Muscle of arm (tissue), 12 donors: Measurements from ENCODE around the gene EIF3K. TPM values are rescaled to one million over a fixed set of nuclear protein-coding genes. Genes with fewer than 3 reads are reported as not detected.
"Not testable (repeated sequence)": the region's sequence is repeated elsewhere in the genome, so short reads cannot be mapped to it uniquely, and the experiment has no call there.

Source experiments
- DNase-seq: peaks from one replicate; pipeline ENCODE4 v3.0.0-alpha.2; 2013
- polyA plus RNA-seq, 12 donors: library from polyadenylated mRNA; unstranded; fragments of 120-200 nt; gene quantifications; one replicate each; pipeline ENCODE4 v1.2.1, GENCODE V29; 2013; ENCODE audit not compliant: insufficient read length in 12 of 12

Gene EIF3K
- polyA plus RNA-seq, 12 donors, result 195 to 996 (median 338) TPM

DNA sequence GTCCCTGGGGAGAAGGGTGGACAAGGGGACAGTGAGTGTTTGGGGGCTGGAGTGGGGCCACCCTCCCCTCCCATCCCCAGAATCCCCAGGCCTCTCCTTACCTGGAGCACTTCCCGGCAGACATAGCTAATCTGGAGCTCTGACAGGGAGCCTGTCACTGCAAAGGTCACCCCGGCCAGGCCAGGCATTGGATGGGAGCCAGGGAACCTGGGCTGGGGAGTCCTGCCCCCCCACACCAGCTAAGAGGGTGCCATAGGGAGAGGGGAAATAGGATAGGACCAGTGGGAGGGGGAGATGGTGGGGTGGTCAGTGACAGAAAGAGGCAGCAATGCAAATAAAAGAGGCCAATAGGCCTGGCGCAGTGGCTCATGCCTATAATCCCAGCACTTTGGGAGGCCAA, 4.7 kb upstream of the EIF3K start:
- DNase-seq, result no peak

DNA sequence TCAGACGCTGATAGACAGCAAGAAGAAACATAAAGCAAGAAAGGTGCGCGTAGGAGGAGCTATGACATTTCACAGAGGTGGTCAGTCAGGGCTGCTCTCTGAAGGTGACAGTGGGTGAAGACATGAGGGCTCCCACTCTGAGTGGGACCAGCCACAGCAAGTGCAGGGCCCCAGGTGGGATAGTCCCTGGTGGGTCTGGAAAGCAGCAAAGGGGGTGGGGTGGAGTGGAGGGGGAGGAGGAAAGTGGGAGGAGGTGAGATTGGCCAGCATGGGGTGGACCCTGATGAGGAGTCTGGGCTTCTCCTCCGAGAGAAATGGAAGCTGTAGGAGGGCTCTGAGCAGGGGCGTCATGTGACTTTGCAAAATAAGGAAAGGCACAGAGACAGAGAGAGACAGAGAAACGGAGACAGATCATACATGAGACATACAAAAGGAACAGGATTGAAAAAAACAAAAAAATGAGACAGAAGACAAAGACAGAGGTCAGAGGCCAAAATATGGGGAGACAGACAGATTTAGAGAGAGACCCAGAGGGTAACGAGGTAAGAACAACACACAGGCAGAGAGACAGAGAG, 3.9 kb upstream of the EIF3K start:
- no peak for DNase-seq

DNA sequence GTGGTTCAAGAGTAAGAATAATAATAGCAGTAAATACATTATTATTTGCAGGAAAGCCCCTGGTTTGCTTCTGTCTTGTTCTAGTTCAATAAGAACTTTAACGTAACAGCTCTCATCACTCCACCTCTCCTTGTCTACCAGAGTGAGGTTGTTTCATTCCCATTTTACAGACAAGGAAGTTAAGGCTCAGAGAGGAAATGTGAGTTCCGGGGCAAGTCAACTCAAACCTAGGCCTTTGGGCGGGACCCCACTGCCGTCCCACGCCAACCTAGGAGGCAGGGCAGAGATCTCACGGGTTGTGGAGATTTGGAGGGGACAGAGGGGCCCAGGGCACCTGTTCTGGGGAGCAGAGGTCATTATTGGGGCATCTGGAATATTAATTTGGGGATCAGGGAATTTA, 2.7 kb upstream of the EIF3K start:
- no peak for DNase-seq

DNA sequence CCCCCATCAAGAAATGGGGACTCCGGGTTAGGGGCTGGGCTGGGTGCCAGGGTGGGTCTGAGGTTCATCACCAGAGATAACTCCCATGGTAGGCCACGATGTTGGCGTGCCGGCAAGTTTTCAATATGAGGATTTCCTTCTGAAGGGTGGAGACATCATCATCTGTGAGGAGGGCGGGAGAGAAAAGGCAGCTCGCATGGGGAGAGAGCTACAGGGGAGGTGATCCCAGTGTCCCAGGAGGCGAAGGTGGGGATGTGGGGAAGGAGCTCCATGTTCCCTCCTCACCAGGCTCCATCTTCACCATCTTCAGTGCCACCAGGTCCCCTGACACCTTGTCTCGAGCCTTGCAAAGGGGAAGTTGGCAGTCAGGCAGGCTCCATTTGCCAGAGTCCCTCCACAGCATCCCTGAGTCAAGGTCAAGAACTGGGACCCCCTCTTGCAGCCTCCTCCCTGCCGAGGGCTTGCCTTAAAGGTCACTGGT, 1.7 kb upstream of the EIF3K start:
- DNase-seq, result no peak

DNA sequence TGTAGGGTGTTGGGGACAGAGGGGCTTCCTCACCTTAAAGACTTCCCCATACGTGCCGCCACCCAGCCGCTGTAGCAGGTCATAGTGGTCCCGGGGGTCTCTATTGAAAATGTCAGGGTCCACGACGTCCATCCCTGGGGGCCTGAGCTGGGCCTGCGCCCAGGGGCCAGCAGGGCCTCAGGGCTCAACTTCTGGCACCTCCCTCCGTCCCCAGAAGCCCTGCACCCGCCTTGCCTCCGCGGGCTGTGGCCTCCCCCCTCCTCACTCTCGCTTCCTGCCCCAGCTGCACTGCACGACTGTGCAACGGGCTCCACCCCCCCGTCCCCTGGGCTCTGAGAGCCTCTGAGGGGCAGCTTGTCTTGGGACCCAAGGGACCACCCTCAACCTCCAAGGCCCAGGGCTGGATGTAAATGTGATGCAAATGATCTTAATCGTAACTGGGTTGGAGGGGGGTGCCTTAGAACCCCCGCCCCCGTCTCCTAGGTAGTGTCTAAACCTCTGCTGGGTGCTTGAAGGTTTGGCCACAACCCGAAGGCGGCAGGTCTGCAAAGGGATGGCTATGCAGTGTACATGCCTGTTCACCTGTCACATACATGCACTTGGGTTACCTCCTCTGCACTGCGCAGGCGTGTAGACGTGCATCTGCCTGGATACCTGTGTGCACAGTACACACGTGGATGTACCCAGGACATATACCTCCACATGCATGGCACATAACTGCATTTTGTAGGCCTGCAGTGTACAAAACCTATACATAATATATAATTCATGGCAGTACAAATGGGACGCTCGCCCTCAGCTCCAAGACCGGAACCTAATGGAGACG, 1.0 kb upstream of the EIF3K start, which contains the start of gene MAP4K1:
Gene MAP4K1 (minus strand): TSS at position 190 of the 826 bp plus-strand sequence. CDS start 58 bp downstream, at position 132.
- DNase-seq, result no peak

DNA sequence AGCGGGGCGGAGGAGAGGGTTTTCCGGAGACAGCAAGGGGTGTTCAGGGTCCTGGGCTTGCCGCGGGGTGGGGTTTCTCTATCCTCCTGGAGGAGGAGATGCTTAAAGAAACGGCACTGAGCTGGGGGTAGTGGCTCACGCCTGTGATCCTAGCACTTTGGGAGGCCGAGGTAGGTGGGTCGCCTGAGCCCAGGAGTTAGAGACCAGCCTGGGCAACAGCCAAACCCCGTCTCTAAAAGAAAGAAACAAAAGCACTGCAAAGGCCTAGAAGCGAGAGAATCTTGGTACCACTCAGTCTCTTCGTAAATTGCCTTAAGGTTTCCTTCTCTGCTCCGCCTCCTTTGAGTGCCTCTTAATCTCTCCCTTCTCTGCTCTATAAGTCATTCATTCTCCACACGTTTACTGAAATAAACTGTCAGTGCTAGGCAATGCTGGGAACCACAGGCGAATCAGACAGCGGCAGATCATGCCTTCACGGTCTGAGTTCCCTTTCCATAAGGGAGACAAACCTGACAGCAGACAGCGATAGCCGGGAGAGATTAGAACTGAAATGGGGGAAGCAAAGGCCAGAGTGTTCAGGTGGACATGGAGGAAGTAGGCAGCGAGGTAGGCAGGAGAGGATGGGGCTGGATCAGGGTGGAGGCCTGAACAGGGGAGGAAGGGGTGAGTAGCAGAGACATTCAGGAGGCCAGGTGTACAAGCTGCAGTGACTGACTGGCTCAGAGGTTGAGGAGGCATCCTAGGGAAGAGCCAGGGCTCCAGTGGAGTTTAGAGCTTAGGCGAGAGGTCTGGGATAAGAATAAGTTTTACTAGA, 580 bp downstream of the EIF3K start:
- DNase-seq, result no peak

DNA sequence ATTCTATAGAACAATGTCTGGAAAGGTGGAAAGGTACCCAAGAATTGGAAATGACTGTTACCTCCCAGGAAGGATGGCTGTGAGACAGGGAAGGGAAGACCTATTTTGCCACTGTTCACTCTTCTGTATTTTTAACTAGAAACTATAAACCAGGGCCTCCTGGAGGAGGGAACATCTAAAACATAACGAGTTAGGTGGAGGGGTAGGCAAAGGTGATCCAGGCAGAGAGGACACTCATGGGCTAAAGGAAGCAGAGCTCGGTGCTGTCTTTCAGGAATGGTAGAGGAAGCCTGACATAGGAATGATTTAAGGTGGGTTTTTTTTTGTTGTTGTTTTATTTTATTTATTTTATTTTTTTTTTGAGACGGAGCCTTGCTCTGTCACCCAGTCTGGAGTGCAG, 5.8 kb downstream of the EIF3K start:
- DNase-seq, result no peak

DNA sequence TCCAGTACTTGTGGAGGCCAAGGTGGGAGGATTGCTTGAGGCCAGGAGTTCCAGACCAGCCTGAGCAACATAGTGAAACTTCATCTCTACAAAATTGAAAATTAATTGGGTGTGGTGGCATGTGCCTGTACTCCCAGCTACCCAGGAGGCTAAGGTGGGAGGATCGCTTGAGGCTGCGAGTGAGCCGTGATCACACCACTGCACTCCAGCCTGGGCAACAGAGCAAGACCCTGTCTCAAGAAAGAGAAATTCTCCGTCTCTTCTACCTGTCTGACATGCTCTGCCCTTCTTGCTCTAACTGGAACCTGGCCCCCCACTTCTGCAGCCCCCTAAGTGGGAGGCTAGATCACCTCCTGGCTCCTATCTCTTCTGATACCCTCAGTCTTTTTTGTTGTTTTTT, 7.4 kb downstream of the EIF3K start:
- DNase-seq, result no peak

DNA sequence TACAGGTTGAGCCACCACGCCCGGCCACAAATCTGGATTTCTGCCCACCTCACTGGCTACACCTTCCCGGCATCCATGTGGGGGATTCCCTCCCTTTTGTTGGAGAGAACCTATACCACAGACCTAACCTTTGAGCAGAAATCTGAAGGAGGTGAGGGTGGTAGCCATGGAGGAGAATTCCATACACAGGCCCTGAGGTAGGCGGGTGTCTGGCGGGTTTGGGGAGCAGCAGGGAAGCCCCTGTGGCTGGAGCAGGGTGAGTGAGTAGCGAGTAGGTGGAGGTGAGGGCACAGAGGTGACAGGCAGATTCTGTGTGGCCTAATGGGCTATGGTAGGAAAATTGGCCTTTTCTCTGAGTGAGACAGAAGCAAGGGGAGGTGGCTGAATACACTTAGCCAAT, 10.6 kb downstream of the EIF3K start:
- DNase-seq, result no peak

DNA sequence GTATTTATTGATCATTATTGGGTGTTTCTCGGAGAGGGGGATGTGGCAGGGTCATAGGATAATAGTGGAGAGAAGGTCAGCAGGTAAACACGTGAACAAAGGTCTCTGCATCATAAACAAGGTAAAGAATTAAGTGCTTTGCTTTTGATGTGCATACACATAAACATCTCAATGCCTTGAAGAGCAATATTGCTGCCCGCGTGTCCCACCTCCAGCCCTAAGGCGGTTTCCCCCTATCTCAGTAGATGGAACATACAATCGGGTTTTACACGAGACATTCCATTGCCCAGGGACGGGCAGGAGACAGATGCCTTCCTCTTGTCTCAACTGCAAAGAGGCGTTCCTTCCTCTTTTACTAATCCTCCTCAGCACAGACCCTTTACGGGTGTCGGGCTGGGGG, 12.3 kb downstream of the EIF3K start:
- DNase-seq, result not testable (repeated sequence)

DNA sequence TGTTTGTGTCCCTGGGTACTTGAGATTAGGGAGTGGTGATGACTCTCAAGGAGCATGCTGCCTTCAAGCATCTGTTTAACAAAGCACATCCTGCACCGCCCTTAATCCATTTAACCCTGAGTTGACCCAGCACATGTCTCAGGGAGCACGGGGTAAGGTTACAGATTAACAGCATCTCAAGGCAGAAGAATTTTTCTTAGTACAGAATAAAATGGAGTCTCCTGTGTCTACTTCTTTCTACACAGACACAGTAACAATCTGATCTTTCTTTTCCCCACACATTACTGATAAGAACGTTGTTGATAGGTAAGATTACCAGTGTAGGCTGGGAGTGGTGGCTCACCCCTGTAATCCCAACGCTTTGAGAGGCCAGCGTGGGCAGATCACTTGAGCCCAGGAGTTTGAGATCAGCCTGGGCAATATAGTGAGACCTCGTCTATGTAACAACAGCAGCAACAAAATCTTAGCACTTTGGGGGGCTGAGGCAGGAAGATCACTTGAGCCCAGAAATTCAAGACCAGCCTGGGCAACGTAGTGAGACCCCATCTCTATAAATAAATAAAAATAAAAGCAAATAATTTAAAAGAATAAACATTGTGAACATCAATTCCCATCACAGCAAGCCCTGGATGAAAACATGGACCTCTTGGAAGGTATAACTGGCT, 13.0 kb downstream of the EIF3K start:
- DNase-seq, result not testable (repeated sequence)

DNA sequence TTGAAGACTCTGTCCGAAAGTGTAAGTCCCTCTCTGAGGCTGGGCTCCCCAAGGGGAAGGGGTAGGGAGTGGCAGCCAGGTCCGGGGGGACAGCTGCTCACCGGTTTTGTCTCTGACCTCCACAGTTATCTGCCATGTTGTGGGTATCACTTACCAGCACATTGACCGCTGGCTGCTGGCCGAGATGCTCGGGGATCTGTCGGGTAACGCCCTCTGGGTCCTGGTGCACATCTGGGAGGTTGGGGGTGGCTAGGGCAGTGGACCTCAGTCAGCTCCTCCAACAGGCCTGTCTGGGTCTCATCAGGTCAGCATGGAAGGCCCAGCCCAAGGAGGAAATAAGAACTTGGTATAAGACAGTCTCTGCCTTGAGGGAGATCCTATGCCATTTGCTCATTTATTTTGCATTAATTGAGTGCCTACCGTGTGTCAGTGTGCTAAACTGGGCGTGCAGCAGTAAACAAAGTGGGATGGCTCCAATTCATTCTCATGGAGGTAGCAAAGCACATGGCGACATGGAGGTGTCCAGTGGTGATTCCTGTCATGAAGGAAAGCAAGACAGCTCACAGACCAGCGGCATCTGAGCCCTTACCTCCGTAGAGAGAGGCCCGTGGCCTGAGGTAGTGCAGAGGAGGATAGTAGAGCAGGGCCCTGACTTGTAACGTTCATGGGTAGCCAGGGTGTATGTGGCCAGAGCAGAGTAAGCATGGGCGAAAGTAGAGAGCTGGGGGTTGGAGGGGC, 13.7 kb downstream of the EIF3K start:
- no peak for DNase-seq

DNA sequence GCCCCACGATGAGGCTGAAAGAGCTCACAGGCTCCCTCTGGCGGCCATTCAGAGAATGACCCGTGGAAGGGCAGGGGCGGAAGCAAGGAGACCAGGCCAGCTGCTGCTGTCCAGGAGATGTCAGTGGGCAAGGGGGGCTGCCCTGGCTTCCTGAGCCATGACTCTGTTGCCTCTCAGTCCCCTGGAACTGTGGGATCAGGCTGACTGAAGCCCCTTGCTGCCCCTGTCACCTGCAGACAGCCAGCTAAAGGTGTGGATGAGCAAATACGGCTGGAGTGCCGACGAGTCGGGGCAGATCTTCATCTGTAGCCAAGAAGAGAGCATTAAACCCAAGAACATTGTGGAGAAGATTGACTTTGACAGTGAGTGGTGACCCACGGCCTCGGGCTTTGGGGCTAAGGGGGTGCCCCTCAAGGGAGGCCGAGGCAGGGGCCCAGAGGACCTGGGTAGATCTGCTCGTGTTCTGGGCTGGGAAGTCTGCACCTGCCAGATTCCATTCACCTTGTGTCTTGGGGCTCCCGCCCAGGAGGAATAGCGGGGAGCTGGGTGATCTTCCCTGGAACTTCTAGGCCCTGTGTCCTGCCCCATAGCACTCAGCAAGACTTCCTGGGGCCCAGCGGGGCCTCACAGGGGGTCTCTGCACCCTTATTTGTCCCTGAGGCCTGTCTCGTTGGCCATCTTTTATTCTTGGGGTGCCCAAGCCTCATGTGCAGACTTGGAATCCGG, 15.9 kb downstream of the EIF3K start:
- DNase-seq, result peak; percentile 83

DNA sequence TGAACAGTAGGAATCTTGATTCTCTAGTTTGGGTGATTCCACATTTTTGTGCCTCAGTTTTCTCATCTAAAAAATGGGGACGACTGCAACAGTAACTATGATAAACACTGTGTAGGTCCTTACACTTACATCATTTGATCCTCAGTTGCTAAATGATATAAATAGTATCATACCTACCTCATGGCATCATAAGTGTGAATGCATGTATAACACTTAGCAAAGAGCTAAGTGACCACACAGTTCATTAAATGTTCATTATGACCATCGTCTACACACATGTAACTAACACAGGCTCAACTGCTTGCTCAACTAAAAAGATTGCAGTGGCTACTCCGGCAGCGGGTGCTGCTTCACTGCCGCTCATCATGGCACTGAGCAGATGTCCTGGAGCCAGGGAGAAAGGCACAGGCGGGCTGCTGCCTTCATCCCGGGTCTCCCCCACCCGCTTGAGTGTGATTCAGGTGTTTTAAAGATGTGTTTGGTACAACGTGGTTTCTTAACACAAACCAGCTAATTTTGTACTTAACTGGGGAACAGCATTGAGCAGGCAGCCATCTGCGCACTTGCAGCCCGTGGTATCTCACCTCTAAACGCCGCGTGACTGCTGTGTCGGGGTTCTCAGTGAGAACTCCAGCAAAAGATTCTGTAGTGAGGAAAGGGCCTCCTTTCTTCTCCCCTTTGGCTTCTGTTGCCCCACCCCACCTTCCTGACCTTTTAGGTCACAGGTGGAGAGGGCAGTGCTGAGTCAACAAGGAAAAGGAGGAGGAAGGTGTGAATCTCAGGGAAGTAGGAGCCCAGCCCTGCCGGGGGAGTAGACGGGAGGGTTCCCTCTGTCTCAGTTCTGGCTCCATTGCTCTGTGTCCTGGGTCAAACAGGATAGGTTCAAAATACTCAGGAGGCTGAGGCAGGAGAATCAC, 16.8 kb downstream of the EIF3K start:
- DNase-seq, result no peak

DNA sequence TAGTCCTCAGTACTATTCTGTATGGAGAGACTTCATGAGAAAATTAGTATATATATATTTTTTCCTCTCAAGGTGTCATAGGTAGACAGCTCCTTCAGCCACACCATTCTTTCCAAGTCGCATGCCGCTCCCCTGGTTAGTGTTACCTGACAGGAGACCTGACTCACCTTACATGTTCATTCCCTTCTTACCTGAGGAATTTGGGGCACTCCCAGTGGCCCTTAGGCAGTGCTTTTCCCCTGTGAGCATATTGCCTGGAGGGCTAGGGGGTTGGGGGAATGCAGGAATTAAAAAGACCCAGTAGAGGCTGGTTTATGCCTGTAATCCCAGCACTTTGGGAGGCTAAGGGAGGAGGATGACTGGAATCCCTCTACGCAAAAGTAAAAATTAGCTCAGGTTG, 19.5 kb downstream of the EIF3K start:
- DNase-seq, result no peak

DNA sequence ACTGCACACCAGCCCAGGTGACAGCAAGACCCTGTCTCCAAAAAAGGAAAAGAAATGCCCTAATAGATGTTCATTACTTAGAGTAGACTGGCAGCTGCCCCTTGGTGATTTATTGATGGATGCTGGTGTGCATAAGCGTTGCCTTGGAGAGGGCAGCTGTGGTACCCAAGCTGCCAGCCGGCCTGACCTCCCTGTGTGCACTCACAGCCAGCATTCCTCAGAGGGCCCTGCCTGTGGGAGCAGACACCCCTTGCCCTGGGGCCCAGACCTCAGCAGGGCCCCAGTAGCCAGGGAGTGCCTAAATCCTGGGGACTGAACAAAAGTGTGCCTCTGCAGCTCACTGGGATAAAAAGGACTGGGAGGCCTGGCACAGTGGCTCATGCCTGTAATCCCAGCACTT, 20.7 kb downstream of the EIF3K start:
- DNase-seq, result no peak

DNA sequence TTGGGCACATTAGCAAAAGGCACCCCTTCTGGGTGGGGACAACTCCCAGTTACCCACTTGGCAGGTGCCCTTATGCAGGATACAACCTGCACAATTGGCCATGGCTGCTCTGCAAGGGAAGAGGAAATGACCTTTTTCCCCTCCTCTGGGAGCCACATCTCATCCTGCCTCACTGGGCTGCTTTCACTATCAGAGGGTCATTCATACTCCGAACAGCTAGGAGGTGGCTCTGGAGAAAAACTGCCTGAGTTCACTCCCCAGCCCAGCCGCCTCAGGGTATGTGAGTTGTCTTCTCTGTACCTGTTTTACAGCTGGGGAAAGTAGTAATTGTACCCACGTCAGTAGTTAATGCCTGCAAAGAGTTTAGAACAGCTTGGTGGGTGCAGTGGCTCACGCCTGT, 21.4 kb downstream of the EIF3K start:
- no peak for DNase-seq

DNA sequence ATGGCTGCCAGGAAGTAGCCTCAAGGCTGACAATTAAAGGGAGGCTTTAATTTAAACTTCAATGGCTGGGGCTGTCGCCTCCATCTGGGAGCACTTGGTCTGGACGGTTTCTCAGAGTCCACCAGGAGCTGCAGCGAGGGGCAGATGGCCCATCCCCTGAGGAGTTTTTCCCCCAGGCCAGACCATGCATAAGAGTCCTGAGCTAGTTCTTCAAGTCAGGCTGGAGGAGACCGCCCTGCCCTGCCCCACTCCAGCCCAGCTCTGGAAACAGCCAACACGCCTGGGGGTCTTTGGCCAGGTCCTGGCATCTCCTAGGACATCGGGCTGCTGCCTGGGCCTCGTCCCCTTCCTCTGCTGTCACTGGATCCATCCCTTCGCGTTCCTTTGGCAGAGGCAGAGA, 23.2 kb downstream of the EIF3K start:
- no peak for DNase-seq

DNA sequence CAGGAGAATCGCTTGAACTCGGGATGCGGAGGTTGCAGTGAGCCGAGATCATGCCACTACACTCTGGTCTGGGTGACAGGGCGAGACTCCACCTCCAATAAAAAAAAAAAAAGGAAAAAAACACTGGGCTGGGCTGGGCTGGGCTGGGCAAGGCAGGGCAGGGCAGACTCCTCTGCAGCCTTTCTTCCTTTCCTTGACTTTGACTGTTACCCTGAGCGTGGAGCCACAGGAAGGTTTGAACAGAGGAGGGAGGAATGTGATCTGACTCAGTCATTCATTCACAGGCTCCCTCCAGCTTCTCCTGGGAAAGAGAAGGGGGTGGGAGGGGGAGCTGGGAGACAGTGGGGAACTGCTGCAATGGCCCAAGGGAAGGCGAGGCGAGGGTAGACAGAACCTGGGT, 25.7 kb downstream of the EIF3K start:
- DNase-seq, result no peak
